Naive thymus-derived CD8-positive, alpha-beta T cell (primary cell): ENCODE data around the gene SSUH2. TPM values are rescaled to one million over a fixed set of nuclear protein-coding genes. Genes with fewer than 3 reads are reported as not detected.
A peak's percentile ranks its signal among the peaks of the same experiment; 100 is the strongest.

ENCODE experiments used
- ATAC-seq, 2 donors: fragments of 150-1000 bp; cut with Tn5 transposase in 1 of 2; sonication (Bioruptor Pico), chemical (Tn5 transposase) in 1 of 2; 1 replicate in 1 of 2; 2 replicates in 1 of 2; pipeline ENCODE4 v1.10.0; 2021; ENCODE audit warnings: mild to moderate bottlenecking in 2 of 2, moderate library complexity in 2 of 2
- POLR2A ChIA-PET: fragments of 350-600 bp; sonication (Branson Sonifier 250); formaldehyde crosslinking; loops from one replicate; lab custom pipeline; 2021; ENCODE audit warnings: antibody characterized with exemption; lab: Charles Lee
- DNase-seq, 10 donors: peaks; one replicate each; pipeline versions ENCODE4 v3.0.0 to v3.0.0-alpha.2; 2020 to 2022
- H3K27ac Mint-ChIP-seq, 10 donors: one replicate each; pipeline ENCODE4 v1.8.0; 2020 to 2022; ENCODE audit warnings: mild to moderate bottlenecking in 10 of 10, mixed read lengths in 10 of 10, moderate library complexity in 4 of 10, inconsistent platforms in 1 of 10
- H3K27me3 Mint-ChIP-seq, 5 donors: one replicate each; pipeline ENCODE4 v1.8.0; 2021 to 2022; ENCODE audit warnings: mixed read lengths in 5 of 5
- H3K36me3 Mint-ChIP-seq, 3 donors: one replicate each; pipeline ENCODE4 v1.8.0; 2020 to 2022; ENCODE audit warnings: mixed read lengths in 3 of 3, mild to moderate bottlenecking in 2 of 3, inconsistent platforms in 1 of 3
- H3K4me1 Mint-ChIP-seq, 4 donors: one replicate each; pipeline ENCODE4 v1.8.0; 2021 to 2022; ENCODE audit warnings: mixed read lengths in 4 of 4
- H3K4me3 Mint-ChIP-seq, 10 donors: one replicate each; pipeline ENCODE4 v1.8.0; 2020 to 2022; ENCODE audit warnings: mild to moderate bottlenecking in 10 of 10, mixed read lengths in 10 of 10, moderate library complexity in 6 of 10, inconsistent platforms in 1 of 10
- H3K9me3 Mint-ChIP-seq, 9 donors: one replicate each; pipeline ENCODE4 v1.8.0; 2020 to 2022; ENCODE audit warnings: mixed read lengths in 9 of 9, mild to moderate bottlenecking in 3 of 9, inconsistent platforms in 1 of 9, moderate library complexity in 1 of 9
- polyA plus RNA-seq, 3 donors: library from polyadenylated mRNA; unstranded; fragments of 300-500 nt; fragmentation: Illumina TruSeq; gene quantifications; one replicate each; pipeline ENCODE4 v1.2.3, GENCODE V29; 2021
- total RNA-seq, 8 experiments: library from RNA in 2 of 8; stranded (reverse) in 2 of 8; gene quantifications; one replicate each; pipeline ENCODE4 v1.2.3 and lab custom pipeline; 2021 to 2026

The SSUH2 gene
- total and polyA plus RNA-seq, 5 experiments from 2014 or later = not detected

DNA sequence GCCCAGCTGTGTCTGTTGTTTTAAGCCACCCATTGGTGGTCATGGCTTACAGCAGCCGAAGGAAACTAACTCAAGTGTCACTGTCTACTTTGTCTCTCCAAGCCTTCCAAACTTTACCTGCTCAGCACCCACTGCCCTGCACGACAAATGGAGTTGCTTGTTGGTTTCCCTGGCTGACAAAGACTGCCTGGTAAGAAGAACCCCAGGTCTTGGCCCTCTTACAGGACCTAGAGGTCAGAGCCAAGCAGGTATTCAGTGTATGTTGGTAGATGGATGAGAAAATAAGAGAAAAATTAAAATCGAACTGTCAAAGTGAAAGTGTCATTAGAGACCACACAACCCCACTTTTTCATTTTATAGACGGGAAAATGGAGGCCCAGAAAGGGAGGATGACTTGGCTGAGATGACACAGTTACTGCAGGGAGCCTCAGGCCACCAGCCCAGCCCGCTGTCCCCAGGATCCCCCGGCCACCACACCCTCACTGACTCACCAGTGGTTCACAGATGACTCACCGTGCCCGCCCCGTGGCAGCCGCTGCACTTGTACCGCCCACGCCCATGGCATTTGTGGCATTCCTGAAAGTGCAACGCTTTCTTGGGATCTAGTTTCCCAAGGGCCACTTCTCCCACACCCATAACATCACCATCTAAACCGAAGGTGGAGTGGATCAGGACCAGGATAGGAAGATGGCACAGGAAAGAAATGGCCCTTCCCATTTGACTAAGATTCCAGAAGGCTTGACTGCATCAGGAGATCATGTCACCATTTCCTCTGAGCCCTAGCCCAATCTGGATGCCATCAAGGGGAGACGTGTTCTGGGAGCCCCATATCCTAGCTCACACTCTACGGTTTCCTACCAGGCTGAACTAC is 15.2 kb downstream of the SSUH2 start:
- peaks cover 0 to 4% (median 0%) of the 10 kb centered on the region in 4 donors for H3K4me1 Mint-ChIP-seq
- peaks cover 0 to 7% (median 3%) of the 10 kb centered on the region in 5 donors for H3K27me3 Mint-ChIP-seq
- no peak for ATAC-seq
- POLR2A ChIA-PET = no interaction called here
- no peaks in the 10 kb centered on the region for H3K9me3 Mint-ChIP-seq
- peak in 1 of 10 donors; percentile 10 for DNase-seq
- peak overlapping the region in 2 of 10 donors; percentile 31 to 40 for H3K27ac Mint-ChIP-seq
- H3K4me3 Mint-ChIP-seq = peak overlapping the region in 1 of 10 donors; percentile 48
- no peaks in the 10 kb centered on the region for H3K36me3 Mint-ChIP-seq

DNA sequence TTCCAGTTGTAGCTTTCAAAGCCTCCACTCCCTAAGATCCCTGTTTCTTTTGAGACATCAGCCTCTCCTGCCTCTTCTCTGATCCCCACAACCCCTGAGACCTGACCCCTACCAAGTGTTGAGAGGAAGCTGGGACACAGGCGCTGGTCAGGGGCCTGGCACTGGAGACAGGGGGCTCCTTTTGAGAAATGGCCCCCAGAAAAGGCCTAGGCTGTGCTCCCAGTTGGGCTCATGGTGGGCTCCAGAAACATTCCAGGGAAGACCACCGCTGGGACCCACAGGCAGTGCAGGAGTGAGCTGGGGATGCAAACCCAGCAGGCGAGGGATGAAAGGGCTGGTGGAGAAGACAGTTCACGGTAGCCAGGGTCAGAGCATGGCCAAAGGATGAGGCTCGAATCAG is 16.6 kb downstream of the SSUH2 start:
- ATAC-seq = no peak
- H3K36me3 Mint-ChIP-seq = no peaks in the 10 kb centered on the region
- H3K27me3 Mint-ChIP-seq = peaks cover 2 to 13% (median 8%) of the 10 kb centered on the region in 5 donors
- POLR2A ChIA-PET = no interaction called here
- no peaks in the 10 kb centered on the region for H3K9me3 Mint-ChIP-seq
- peaks cover 0 to 6% (median 3%) of the 10 kb centered on the region in 4 donors for H3K4me1 Mint-ChIP-seq
- H3K4me3 Mint-ChIP-seq = peak overlapping the region in 1 of 10 donors; percentile 30
- DNase-seq = no peak
- no peak overlapping the region for H3K27ac Mint-ChIP-seq

DNA sequence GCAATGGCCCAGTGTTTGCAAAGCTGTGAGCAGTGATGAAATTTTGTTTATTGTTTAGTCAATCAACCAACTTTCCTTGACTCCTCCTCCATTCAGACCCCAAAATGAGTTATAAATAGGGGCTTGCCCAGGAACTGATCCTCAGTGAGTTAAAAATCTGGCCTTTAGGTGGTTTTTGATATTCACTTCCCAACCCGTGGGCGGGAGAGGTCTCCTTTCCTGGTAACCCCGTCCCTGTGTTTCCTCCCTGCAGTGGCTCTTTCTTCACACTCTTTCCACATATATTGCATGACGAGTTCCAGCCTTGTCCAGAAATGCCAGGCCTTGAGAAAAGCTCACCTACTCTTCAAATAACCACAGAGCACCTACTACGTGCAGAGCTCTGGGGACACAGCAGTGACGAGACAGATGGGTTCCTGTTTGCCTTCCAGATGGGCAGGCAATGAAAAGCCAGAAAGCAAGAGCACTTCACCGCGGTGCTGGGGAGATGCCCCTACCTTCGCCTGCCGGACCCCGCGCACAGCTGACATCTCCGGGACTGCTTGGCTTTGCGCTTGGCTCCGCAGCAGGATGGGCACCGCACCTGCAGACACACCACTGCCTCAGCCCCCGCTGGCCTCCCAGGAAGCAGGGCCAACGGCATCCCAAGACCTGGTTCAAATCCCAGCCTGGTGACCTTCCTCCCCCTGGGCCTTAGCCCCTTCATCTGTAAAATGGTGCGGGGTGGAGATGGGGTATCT is 17.2 kb downstream of the SSUH2 start:
- H3K4me1 Mint-ChIP-seq = peaks cover 0 to 8% (median 3%) of the 10 kb centered on the region in 4 donors
- DNase-seq = no peak
- no peak for ATAC-seq
- H3K36me3 Mint-ChIP-seq = no peaks in the 10 kb centered on the region
- no peak overlapping the region for H3K4me3 Mint-ChIP-seq
- POLR2A ChIA-PET = no interaction called here
- H3K9me3 Mint-ChIP-seq = no peaks in the 10 kb centered on the region
- H3K27me3 Mint-ChIP-seq = peaks cover 2 to 18% (median 8%) of the 10 kb centered on the region in 5 donors
- H3K27ac Mint-ChIP-seq = no peak overlapping the region

DNA sequence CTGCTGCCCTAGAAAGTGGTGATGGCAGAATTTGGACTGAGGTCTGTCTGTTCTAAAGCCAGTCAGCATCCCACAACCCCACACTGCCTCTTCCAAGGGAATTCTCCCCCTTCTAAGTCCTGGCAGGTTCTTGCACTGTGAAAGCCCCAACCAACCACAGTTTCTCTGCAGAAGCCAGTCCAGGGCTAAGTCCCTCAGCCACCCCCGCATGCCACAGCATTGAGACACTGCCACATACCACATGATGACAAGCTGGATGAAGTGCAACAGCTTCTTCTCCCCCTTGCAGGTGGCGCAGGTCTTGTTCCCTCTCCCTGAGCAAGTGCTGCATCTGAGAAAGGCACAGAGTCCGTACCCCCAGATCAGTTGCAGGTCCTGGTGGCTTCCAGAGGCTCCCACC is 18.6 kb downstream of the SSUH2 start:
- H3K36me3 Mint-ChIP-seq = no peaks in the 10 kb centered on the region
- DNase-seq (no peak), ATAC-seq (no peak)
- H3K4me3 Mint-ChIP-seq = no peak overlapping the region
- peaks cover 0 to 8% (median 3%) of the 10 kb centered on the region in 4 donors for H3K4me1 Mint-ChIP-seq
- H3K9me3 Mint-ChIP-seq = no peaks in the 10 kb centered on the region
- POLR2A ChIA-PET = no interaction called here
- H3K27ac Mint-ChIP-seq = no peak overlapping the region
- H3K27me3 Mint-ChIP-seq = peaks cover 0 to 19% (median 8%) of the 10 kb centered on the region in 5 donors

DNA sequence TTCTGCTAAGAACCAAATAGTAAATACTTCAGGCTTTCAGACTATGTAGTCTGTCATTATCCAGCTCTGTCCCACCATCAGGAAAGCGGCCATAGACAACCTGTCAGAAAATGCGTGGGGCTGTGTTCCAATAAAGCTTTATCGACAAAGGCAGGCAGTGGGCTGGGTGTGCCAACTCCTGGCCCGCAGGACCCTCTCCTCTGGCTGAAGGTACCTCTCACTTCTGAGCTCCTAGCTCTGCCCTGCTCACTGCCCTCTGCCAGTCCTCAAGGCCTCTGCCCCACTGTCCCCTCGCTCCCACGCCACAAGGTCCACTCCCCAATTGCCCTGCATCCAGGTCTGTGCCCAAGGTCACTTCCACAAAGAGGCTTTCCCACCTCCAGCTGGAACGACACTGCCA is 20.0 kb downstream of the SSUH2 start:
- DNase-seq (no peak), ATAC-seq (no peak)
- Mint-ChIP-seq H3K9me3 (peaks cover 0 to 11% (median 0%) of the 10 kb centered on the region in 9 donors), H3K36me3 (no peaks in the 10 kb centered on the region), H3K4me3 (no peak overlapping the region), H3K27me3 (peaks cover 0 to 19% (median 8%) of the 10 kb centered on the region in 5 donors), H3K4me1 (peaks cover 0 to 8% (median 3%) of the 10 kb centered on the region in 4 donors), H3K27ac (no peak overlapping the region)
- POLR2A ChIA-PET = no interaction called here

DNA sequence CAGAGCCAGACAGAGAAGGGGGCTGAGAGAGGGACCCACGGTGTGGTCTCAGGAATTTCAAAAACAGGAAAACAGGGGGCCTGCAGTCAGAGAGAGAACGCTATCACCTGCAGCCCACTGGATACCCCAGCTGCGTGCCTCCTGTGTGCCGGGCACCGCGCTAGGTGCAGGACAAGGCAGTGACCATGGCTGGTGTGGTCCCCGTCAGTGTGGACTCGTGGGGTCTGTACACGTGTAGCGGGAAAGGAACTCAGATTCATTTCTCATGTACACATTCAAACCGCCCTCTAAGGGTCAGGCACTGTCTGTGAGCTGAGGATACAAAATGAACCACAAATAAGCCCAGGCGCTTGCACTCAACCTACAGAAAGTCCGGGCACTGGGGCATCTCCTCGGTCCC is 20.9 kb downstream of the SSUH2 start:
- H3K27ac Mint-ChIP-seq = no peak overlapping the region
- H3K27me3 Mint-ChIP-seq = peaks cover 0 to 19% (median 8%) of the 10 kb centered on the region in 5 donors
- H3K4me3 Mint-ChIP-seq = no peak overlapping the region
- peaks cover 0 to 8% (median 1%) of the 10 kb centered on the region in 4 donors for H3K4me1 Mint-ChIP-seq
- POLR2A ChIA-PET = no interaction called here
- no peak for DNase-seq
- no peak for ATAC-seq
- peaks cover 0 to 19% (median 0%) of the 10 kb centered on the region in 9 donors for H3K9me3 Mint-ChIP-seq
- H3K36me3 Mint-ChIP-seq = no peaks in the 10 kb centered on the region

DNA sequence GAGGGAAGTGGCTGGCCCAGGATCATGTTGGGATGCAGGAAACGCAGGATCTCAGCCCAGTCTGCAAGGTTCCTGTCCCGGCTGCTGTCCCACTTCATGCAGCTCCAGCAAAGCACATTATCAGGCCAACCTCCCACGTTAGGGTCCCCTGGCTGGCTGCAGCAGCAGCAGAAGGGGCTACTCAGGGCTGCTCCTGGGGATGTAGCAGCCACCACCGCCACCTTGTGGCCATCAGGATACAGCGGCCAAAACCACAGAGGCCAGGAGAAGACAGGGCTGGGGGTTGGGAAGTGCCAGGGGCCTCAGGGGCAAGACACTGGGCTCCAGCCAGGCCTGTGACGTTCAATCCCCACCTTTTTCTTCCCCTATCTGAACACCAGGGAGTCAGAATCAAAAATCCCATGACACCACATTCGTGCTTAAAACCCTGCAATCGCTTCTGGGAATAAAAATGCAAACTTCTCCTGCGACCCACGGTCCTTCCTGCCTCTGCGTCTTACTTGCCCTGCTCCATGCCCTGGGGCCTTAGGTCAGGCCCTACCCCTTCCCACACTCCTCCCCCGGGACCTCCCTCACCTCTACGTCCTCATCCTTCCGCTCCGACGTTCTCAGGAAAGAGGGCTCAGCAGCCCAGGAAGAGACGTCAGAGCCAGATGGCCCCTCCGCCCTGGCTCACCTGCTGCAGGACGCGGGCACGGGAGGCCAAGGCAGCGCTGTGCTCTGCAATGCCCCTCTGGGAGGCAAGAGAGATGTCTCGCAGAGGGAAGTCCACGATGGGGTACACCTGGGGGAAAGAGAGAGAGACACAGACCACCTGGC is 21.5 kb downstream of the SSUH2 start:
- H3K9me3 Mint-ChIP-seq = peaks cover 0 to 20% (median 0%) of the 10 kb centered on the region in 9 donors
- DNase-seq = peak in 1 of 10 donors; percentile 15
- peak overlapping the region in 3 of 10 donors; percentile 41 to 65 (median 54) for H3K4me3 Mint-ChIP-seq
- peak overlapping the region in 1 of 10 donors; percentile 18 for H3K27ac Mint-ChIP-seq
- peaks cover 0 to 19% (median 8%) of the 10 kb centered on the region in 5 donors for H3K27me3 Mint-ChIP-seq
- ATAC-seq = peak in 1 of 2 donors; percentile 39
- H3K4me1 Mint-ChIP-seq = peaks cover 0 to 8% (median 1%) of the 10 kb centered on the region in 4 donors
- no peaks in the 10 kb centered on the region for H3K36me3 Mint-ChIP-seq
- POLR2A ChIA-PET = no interaction called here

DNA sequence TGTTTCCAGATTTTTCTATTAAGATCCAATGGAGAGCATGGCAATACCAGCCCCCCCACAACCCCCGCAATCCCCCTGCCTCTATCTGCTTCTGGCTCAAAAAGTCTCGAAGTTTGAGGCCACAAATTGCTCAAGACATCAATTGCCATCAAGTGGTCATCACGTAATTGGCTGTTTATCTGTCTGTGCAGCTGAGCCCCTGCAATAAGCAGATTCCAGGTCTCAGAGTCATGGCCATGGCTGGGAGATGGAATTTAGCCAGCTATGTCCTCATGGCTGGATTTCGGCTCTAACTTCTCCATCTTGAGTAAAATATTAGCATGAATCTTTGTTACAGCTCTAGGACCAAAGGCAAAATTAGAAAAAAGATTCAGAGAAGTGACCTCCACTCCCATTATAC is 22.7 kb downstream of the SSUH2 start:
- peaks cover 0 to 8% (median 1%) of the 10 kb centered on the region in 4 donors for H3K4me1 Mint-ChIP-seq
- H3K36me3 Mint-ChIP-seq = no peaks in the 10 kb centered on the region
- POLR2A ChIA-PET = no interaction called here
- no peak overlapping the region for H3K27ac Mint-ChIP-seq
- peaks cover 0 to 20% (median 0%) of the 10 kb centered on the region in 9 donors for H3K9me3 Mint-ChIP-seq
- ATAC-seq = no peak
- no peak for DNase-seq
- H3K27me3 Mint-ChIP-seq = peaks cover 0 to 19% (median 8%) of the 10 kb centered on the region in 5 donors
- H3K4me3 Mint-ChIP-seq = no peak overlapping the region

DNA sequence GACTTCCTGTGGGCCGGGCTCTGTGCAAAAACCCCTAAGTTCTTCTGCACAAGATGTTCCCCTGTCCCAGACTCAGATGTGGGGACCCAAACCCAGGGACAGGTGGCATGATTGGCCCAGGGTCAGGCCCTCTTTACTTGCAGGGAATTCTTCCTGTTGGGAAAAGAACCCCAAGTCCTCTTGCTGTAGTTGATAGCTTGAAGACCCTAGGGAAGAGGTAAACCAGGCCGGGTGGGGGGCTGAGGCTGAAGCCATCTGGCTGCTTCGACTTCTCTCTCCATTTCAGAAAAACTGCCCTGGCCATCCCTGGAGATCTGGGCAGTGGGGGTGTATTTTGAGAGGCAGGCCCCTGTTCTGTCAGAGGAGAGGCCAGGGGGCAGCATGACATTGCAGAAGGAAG is 23.5 kb downstream of the SSUH2 start:
- POLR2A ChIA-PET = no interaction called here
- H3K4me3 Mint-ChIP-seq = no peak overlapping the region

DNA sequence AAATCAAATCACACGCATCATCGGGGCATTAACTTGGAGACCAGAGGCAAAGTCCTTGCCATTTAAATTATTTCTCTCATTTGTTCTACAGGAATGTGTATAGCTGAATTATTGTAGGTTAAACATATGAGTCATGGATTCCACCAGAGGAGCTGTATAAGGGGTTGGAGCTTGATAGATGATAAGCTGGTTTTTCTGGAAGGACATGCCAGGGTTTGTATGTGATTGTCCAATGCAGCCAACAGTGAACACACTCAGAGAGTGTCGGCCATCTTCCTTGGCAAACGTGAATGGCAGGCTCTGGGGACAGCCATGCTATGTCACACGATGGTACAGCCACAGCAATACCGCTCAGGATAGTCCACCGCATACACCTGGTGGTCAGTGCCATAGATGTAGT is 25.1 kb downstream of the SSUH2 start:
- POLR2A ChIA-PET = no interaction called here
- Mint-ChIP-seq H3K36me3 (no peaks in the 10 kb centered on the region), H3K9me3 (peaks cover 0 to 20% (median 0%) of the 10 kb centered on the region in 9 donors), H3K4me1 (peaks cover 0 to 8% (median 1%) of the 10 kb centered on the region in 4 donors), H3K27ac (no peak overlapping the region), H3K4me3 (no peak overlapping the region), H3K27me3 (peaks cover 0 to 11% (median 4%) of the 10 kb centered on the region in 5 donors)
- DNase-seq = no peak
- ATAC-seq = no peak

More for the DNA sequence above, 23.5 kb downstream of the SSUH2 start:
- Mint-ChIP-seq H3K9me3 (peaks cover 0 to 20% (median 0%) of the 10 kb centered on the region in 9 donors), H3K27me3 (peaks cover 0 to 19% (median 8%) of the 10 kb centered on the region in 5 donors), H3K36me3 (no peaks in the 10 kb centered on the region), H3K4me1 (peaks cover 0 to 8% (median 1%) of the 10 kb centered on the region in 4 donors), H3K27ac (no peak overlapping the region)
- DNase-seq = no peak
- ATAC-seq = no peak

DNA sequence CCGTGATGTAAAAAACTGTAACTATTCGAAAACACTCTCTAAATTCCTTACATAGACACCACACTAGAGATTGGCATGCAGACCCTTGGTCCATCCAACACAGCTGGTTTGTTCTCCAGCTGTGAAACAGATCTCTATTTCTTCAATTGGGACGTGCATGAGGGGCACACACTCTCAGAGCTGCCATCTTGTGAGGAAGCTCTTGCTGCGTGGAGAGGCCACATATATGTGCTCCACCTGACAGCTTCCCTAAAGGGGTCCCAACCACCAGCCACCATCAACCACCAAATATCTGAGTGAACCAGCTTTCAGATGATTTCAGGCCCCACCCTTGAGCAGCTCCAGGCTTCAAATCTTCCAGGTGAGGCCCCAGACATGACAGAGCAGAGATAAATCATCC is 25.6 kb downstream of the SSUH2 start:
- H3K27ac Mint-ChIP-seq = no peak overlapping the region
- DNase-seq (no peak), ATAC-seq (no peak)
- H3K9me3 Mint-ChIP-seq = peaks cover 0 to 20% (median 0%) of the 10 kb centered on the region in 9 donors
- peaks cover 0 to 8% (median 1%) of the 10 kb centered on the region in 4 donors for H3K4me1 Mint-ChIP-seq
- POLR2A ChIA-PET = no interaction called here
- peaks cover 0 to 11% (median 4%) of the 10 kb centered on the region in 5 donors for H3K27me3 Mint-ChIP-seq
- no peak overlapping the region for H3K4me3 Mint-ChIP-seq
- no peaks in the 10 kb centered on the region for H3K36me3 Mint-ChIP-seq

DNA sequence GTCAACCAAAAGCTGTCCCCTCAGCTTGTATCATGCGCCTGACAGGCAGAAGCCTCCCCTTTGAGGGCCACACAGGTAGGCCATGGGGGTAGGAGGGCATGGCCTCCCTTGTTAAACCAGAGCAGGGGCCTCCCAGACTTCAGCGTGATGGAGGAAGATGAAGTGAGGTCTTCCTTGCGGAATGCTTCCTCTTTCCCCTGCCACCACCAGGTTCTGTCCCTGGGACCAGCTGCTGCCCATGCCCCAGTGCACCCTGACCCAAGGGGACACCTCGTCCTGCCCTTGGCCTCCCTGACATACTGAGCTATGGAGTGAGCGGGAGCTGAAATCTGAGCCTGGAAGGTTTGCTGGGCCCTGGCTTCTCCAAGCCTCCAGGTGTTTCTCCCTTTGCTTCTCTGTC is 26.7 kb downstream of the SSUH2 start:
- H3K4me3 Mint-ChIP-seq = no peak overlapping the region
- ATAC-seq (no peak), DNase-seq (no peak)
- peaks cover 0 to 20% (median 0%) of the 10 kb centered on the region in 9 donors for H3K9me3 Mint-ChIP-seq
- no peak overlapping the region for H3K27ac Mint-ChIP-seq
- peaks cover 0 to 2% (median 0%) of the 10 kb centered on the region in 4 donors for H3K4me1 Mint-ChIP-seq
- H3K27me3 Mint-ChIP-seq = peaks cover 0 to 6% (median 0%) of the 10 kb centered on the region in 5 donors
- no peaks in the 10 kb centered on the region for H3K36me3 Mint-ChIP-seq
- POLR2A ChIA-PET = no interaction called here
